NCI-H2107 treated with DMSO at 0.1 percent for 48 hours (cell line): ENCODE measurements around the gene GPC1.

Experiments used
- DNase-seq: peaks from one replicate; lab custom pipeline; 2025; ENCODE audit not compliant: unreplicated experiment; lab: John Stamatoyannopoulos, UW

GPC1 gene

GRCh38 chr2:240431271-240431660, 4.2 kb upstream of the GPC1 start:
- no peak for DNase-seq

- no peak for DNase-seq
Observed at GRCh38 chr2:240431661-240432424, 3.6 kb upstream of the GPC1 start.

DNA sequence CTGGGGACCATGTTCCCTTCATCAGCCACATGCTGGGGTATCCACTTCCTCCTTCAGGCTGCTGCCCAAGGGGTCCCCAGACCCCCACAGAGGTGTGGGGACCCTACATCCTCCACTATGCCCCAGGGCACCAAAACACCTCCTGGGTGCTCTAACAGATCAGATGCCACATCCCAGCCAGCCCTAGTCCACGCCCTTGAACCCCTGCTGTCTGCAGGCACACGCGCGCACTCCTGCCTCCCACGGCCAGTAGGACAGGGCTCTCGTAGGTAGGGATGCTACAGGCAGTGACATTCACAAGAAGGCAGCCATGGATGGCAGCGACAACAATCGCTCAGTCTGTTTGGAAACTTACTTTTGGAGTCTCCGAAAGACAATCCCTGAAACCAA, 3.0 kb upstream of the GPC1 start:
- DNase-seq, result no peak

DNA sequence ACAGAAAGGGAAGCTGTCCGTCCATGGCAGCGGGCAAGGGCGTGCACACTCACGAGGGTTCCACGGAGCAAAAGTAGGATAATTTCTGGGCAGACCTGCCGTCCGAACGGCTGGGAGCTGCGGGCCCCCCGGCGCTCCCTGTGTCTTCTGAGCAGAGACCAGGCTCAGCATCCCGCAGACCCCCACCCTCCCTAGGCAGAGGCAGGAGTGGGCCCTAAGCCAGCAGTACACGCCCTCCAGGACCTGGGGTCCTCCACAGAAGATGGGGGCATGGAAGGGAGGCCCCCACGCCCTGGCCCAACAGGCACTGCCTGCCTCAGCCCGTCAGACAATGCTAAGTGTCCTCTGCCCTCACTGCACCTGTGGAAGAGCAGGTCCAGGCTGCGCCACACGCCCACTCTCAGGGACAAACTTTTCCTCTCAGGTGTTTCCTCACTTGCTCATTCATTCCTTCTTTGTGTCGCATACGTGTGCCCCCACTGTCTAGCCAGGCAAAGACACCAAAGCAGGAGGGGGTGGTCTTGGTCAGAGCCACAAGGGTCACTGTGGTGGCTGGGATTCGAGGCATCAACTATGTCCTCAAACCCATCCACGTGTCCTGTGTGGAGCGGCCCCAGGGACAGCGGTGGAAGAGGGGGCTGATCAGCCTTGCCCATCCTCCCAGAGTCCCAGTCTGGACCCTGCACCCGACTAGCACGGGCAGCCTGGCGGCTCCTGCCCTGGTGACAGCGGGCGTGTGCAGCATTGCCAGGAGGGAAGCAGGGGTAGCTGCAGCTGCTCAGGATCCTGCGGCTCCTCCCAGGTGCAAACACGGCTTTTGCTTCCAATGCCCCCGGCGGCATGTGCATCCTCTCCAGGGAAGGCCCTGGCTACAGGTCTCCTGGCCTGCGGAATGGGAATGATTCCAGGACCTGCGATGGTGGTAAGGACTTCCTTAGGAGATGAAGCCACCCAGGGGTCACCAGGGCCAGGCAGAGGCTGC, 2.4 kb upstream of the GPC1 start:
- DNase-seq, result no peak

- no peak for DNase-seq
Observed at GRCh38 chr2:240433973-240434727, 1.3 kb upstream of the GPC1 start.

- DNase-seq, result peak; percentile 42
Observed at GRCh38 chr2:240434728-240435456, 571 bp upstream of the GPC1 start.

GRCh38 chr2:240435948-240436682, 652 bp downstream of the GPC1 start:
- no peak for DNase-seq

DNA sequence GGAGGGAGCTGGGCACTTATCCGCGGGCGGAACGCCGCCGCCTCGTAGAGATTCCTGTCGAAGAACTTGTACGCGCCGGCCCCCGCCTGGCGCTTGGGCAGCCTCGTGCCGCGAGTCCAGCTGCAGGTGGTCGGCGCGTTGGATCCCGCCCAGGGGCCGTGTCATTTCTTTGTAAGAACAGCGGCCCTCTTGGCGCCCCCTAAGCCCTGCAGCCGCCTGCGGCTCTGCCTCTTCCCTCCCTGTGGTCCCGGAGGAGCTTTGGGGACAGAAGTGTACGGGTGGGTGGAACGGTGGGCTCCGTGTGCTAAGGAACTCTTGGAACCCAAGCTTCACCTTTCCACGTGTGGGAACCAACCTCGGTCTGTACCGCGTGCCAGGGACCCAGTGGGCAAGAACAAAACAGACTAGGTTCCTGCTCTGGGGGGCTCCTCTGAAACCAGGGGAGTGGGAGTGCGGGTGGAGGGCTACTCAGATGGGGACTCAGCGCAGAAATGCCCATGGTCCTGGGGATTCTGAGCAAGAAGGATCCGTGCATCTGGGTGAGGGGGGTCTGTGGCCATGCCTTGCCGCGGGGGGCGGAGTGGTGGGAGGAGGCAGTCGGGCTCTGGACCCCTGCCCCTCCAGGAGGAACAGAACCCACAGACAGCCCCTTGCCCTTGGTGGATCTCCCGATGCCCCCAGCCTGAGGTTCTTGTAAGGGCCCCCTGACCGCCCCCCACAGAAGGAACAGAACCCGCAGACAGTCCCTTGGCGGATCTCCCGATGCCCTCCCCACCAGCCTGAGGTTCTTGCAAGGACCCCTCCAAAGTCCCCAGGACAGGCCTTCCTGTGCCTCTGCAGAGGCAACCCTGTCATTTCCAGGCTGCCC, 1.5 kb downstream of the GPC1 start:
- DNase-seq, result no peak

GRCh38 chr2:240437551-240437860, 2.0 kb downstream of the GPC1 start:
- no peak for DNase-seq

- DNase-seq, result no peak
Observed at GRCh38 chr2:240437861-240438809, 2.7 kb downstream of the GPC1 start.

GRCh38 chr2:240438810-240439697, 3.6 kb downstream of the GPC1 start:
- no peak for DNase-seq

GRCh38 chr2:240439698-240440151, 4.3 kb downstream of the GPC1 start:
- no peak for DNase-seq

- no peak for DNase-seq
Observed at GRCh38 chr2:240440251-240440650, 4.8 kb downstream of the GPC1 start.

GRCh38 chr2:240440704-240441320, 5.3 kb downstream of the GPC1 start:
- DNase-seq, result no peak

GRCh38 chr2:240441326-240441992, 6.0 kb downstream of the GPC1 start:
- DNase-seq, result no peak

DNA sequence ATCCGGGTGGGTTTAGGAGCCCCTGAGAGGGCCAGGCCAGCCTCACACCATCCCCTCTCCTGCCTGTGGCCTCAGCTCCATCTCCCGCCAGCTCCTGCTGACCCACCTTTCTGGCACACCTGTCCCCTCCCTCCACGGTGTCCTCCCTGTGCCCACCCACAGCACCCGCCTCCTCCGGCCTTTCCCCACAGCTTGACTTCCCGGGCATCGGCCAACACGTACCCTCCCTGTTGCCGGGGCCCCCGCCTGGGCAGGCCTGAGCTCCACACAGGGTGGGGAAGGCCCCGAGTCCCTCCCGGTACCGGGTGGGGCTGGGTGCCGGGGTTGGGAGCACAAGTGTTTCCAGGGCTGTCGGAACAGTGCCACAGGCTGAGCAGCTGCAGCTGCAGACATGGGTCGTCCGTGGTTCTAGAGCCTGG, 6.5 kb downstream of the GPC1 start:
- DNase-seq, result no peak
